Skin epidermis (tissue), 12 donors: ENCODE results near the gene EPB41L1.

ENCODE experiments used
- H3K27ac ChIP-seq, 21 experiments: fragments of 200-600 bp; sonication (generic) in 11 of 21; one replicate each; pipeline ENCODE4 v1.5.0; 2020; ENCODE audit warnings: mild to moderate bottlenecking in 3 of 21, inconsistent platforms in 2 of 21, moderate library complexity in 2 of 21
- H3K4me3 ChIP-seq, 7 experiments: fragments of 200-600 bp; sonication (generic) in 2 of 7; one replicate each; pipeline ENCODE4 v1.5.0; 2020; ENCODE audit warnings: inconsistent platforms in 2 of 7, mild to moderate bottlenecking in 2 of 7, moderate library complexity in 1 of 7

EPB41L1 gene

DNA sequence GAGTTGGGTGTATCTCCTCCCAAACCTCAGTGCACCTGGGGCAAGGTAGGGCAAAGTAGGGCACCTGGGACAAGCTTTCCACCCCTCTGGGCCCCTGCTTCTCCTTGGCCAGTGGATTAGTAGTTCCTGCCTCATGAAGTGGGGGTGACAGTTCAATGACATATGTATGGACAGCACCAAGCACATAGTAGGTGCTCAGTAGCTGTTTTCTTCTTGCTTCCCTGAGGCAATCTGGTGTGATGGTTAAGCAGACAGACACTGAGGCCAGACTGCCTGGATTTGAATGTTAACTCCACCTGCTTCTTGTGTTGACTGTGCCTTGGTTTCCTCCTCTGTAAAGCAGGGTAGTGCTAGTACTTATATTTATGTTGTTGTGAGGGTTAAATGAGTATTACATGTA, 25.8 kb downstream of the EPB41L1 start:
- H3K27ac ChIP-seq = no peak overlapping the region
- no peak overlapping the region for H3K4me3 ChIP-seq

DNA sequence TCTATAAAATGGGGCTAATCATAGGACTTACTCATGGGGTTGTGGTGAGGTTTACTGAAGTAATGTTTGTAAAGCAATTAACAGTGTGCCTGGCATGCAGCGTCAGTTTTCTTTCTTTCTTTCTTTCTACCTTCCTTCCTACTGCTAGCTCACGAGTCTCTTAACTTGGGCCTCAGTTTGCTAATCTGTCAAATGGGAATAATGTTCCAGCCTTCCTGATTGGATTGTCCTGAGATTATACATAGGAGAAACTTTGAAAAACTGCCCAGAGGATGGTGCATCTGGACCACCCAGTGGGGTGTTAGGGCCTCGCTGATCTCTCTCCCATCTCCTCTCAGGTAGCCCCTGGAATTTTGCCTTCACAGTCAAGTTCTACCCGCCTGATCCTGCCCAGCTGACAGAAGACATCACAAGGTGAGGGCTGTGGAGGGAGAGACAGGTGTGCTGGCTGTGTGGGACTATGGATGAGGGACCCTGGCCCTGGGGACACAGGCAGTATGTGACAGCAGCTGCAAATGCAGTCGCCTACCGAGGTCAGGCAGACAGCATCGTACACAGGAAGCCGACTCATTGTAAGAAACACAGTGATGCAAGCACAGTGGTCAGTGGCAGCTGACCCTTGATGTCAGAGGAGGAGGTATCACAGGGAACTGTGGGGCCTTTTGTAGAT, 27.5 kb downstream of the EPB41L1 start:
- H3K27ac ChIP-seq = no peak overlapping the region
- H3K4me3 ChIP-seq = no peak overlapping the region

DNA sequence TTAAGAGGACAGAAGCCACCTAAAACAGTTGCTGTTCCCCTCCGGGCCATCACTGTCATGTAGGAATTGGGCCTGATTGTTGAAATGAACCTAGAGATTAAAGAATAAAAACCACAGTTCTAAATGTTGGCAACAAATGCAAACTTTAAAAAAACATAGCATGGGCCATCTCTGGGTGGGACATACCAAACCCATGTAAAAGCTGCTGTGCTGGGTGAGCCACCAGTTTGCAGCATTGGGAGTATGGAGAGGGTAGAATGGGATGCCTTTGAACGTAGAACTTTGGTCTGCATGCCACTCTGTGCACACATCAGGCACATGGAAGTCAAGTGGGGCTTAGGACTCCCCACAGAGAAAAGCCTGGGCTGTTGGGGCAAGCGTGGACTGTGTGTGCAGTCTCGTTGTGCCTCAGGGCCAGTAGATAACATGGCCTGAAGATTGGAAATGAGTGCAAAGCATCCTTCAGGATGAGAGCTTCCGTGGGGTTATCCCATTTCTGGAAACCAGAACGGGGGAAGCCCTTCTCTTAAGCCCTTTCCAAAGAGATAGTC, 28.1 kb downstream of the EPB41L1 start:
- H3K4me3 ChIP-seq = no peak overlapping the region
- H3K27ac ChIP-seq = no peak overlapping the region

DNA sequence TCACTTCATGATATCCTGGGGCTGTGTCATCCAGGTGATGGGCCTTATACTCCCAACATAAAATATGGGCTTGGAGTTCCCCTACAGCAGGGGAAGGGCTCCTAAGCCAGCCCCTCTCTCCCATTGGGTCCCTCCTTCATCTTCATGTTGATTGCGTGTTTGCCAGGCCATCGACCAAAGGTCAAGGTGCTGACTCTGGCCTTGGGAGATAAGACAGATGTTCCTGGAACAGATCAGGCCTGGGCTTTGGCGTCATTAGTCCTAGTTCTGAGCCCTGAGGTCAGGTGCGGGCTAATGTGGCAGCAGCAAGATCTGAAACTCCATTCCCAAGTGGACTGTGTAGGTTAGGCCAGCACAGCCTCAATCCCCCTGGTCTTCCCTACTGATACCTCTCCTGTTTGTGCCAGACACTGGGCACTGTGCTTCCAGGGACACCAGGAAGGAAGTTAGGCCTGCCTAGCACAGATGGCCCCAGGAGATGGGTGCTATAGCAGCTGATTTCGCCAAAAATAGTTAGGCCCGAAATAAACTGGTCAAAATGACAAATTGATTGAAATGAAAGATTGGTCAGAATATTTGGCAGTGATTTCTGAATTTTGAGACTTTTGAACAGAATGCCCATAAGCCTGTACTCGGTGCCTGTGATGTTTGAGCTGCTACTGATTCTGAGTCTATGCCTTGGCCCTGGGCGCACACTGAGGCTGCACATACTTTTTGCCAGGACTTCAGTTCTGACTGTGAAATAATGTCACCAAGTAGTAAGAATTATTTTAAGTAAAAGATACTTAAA, 28.8 kb downstream of the EPB41L1 start:
- H3K27ac ChIP-seq = no peak overlapping the region
- no peak overlapping the region for H3K4me3 ChIP-seq

DNA sequence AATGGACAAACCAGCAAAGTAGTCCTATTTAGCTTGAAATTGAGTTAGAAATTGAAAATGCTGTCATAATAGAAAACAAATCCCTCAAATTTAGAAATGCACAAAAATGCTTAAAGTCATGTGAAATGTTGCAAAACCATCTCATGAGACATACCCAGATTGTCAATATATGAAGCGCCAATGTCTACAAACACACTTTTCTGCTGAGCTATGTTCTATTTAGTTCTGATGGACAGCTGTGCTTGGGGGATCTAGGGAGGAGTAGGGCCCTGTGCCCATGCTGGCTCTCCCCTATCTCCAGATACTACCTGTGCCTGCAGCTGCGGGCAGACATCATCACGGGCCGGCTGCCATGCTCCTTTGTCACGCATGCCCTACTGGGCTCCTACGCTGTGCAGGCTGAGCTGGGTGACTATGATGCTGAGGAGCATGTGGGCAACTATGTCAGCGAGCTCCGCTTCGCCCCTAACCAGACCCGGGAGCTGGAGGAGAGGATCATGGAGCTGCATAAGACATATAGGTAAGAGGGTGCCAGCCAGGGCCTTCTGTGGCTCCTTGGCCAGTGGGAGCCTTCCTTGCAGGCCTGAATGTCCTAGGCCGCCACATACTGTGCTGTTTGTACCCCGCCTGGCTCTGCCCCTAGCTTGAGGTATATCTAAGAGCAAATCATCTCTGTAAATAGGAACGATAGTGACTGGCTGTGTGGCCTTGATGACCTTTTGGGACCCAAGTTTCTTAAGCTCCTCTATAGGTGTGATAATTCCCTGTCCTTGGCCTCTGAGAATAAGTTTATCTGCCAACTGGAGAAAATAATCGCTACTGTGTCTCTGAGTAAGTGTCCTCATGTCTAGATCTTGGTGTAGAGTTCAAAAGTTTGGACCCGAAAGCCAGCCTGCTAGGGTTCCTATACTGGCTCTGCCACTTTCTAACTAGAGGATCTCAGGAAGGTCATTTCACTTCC, 30.6 kb downstream of the EPB41L1 start:
- Histone ChIP-seq H3K27ac (no peak overlapping the region), H3K4me3 (no peak overlapping the region)

DNA sequence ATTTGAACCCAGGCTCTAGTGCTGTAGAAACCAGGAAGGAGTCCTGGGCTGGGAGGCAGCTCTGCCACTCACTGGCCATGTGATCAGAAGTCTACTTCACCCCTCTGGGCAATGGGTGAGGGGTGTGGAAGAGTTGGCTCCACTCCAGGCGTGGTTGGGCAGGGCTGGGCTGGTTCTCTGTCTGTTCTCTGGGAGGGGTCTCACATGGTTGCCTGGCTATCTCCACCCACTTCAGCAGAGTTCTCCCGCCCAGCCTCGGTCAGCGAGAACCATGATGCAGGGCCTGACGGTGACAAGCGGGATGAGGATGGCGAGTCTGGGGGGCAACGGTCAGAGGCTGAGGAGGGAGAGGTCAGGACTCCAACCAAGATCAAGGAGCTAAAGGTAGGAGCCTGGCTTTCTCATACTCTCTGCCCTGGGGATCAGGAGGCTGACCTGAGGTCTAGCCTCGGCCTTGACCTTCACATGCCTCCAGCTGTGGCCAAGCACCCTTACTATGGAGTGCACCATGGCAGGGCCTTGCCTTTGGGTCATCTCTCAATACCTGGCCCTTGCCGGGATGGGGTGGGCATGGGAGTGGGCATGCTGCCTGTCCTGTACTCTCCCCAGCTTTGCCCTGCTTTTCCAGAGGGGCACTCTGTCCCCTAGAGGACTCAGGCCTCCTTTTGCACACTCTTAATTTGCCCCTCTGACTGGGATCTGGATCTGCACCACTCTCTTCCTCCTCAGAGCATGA, 39.6 kb downstream of the EPB41L1 start:
- H3K4me3 ChIP-seq = no peak overlapping the region
- no peak overlapping the region for H3K27ac ChIP-seq

DNA sequence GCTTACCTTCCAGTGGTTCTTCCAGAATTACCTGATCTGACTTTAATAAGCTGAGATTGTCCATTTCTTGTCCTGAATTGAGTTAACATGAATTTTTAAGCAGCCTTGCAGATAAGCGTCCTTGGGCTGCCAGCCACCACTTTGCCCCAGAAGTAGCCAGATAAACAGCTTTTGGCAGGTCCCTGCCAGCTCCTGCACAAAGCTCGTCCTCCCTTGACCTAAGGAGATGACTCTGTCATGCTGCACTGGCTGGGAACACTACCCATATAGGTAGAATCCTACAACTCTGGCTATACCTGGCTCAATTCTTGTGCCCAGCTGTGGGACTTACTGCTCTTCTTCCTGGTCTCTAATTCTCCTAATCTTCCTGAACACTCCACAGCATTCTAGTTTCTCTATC, 42.1 kb downstream of the EPB41L1 start:
- Histone ChIP-seq H3K27ac (no peak overlapping the region), H3K4me3 (no peak overlapping the region)

DNA sequence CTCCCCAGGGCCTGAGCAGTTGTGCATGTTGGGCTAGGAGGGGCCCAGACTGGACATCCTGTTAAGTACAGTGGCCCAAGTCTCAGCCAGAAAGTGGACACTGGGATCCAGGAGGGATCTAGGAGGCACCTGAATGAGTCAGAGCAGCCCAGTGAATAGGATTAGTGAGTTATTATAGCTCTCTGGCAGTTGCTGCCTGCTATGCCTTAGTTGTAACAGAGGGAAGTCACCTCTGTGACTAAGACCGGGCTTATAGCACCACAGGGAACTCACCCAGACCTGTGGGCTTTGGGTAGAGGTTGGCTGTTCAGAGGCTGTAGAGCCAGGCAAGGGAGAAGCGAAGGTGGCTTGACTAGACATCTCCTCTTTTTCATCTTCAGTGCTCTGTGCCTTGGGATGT, 42.7 kb downstream of the EPB41L1 start:
- no peak overlapping the region for H3K27ac ChIP-seq
- H3K4me3 ChIP-seq = no peak overlapping the region

DNA sequence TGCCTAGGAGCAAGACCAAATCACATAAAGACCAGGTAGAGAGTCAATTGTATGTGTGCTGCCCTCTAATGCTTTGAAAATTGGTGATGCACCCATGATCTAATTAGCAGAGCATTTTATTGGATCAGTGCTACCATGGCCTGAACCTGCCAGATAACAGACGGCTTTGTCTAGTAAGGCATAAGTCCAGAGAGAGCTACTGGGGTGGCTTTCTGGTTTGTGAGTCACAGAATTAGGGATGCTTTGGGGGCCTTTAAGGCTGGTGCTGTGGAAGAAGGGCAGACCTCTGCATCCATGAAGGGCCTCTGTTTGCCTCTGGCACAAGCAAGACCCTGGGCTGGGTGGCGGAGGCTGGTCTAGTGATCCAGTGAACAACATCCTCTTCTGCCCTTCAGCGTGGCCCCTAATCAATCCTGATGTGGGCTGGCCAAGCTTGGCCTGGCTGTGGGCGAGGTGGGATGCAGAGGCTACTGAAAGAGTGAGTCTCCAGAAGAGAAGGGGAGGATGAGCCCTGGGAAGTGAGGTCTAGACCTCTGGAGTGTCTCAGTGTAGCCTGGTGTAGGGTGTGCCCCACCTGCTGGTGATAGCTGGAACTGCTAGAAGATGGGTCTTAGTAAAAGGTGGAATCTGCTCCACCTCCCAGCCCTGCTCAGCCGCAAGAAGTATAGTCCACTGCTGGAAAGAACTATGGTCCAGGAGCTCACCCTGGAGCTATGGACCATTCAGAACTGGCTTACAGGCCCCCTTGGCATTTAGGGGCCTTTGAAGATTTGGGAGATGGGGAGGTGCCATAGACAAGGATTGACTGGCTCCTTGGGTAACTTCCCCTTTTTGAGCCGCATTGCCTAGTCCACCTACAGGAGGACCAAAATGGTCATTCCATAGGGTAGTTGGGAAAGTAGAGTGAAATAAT, 45.1 kb downstream of the EPB41L1 start:
- Histone ChIP-seq H3K27ac (no peak overlapping the region), H3K4me3 (no peak overlapping the region)

DNA sequence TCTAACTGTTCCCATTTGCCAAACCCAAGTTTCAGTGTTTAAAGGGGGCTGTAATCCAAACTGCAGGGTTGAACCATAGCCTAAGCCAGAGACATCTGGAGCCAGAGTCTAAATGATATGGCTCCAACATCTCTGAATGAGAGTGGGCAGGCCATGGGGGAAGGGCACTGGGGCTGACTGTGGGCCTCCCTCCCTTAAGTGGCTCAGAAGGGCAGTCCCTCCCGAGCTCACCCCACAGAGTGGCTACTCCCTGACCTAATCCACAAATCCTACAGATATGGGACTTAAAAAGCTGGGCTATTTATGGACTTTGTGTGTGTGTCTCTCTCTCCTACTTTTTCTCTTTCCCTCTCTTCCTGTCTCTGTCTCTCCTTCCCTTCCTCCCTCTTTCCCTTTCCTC, 45.9 kb downstream of the EPB41L1 start:
- Histone ChIP-seq H3K4me3 (no peak overlapping the region), H3K27ac (no peak overlapping the region)

DNA sequence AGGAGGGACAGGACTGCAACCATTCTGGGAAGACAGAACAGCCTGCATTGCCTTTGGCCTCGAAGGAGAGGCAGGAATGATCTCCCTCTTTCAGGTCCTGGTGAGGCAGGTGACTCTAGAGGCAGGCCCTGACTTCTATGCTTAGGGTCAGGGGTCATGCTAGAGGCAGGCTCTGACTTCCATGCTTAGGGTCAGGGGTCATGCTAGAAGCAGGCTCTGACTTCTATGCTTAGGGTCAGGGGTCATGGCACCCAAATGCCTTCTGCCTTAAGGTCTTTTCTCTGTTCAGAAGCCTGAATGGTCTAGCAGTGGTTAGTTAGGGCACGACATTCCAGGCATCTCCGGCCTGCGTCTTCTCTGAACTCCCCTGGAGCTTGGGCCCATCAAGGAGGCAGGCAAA, 46.7 kb downstream of the EPB41L1 start:
- Histone ChIP-seq H3K4me3 (no peak overlapping the region), H3K27ac (no peak overlapping the region)

DNA sequence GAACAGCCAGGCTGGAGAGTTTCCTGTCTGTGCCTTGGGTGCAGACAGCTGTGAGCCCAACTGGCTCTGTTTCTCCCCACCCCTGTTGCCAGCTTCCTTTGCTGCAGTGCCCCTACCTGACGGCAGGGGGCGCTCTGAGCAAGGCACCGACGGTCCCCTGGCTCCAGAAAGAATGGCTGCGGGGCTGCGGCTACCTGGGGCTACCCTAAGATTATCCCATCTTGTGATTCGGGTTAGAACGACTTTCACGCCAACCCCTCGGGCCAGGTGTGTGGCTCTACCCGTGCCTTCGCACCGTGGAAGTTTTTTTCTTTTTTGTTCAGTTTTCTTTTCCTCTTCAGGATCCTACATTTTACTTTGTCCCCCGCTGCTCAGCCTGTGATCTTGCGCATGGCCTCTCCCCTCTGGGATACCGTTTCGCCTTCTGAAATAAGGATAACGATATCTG, 48.4 kb downstream of the EPB41L1 start:
- no peak overlapping the region for H3K27ac ChIP-seq
- H3K4me3 ChIP-seq = no peak overlapping the region

DNA sequence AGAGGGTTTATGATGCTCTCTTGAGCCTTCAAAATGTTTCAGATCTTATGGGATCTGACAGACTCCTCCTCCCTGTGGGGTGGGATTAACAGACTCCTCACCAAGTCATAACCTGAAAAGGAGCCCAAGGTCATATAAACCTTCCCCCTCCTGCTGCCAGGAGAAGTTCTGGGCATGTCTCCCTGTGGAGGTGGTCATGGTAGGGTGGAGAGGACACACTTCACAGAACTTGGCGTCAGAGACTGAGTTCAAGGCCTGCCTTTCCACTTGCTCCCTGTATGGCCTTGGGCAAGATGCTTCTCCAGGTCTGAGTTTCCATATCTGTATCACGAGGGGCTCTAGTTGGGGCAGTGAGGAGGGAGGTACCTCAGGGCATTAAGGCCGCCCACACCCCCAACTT, 49.3 kb downstream of the EPB41L1 start:
- Histone ChIP-seq H3K27ac (no peak overlapping the region), H3K4me3 (no peak overlapping the region)

DNA sequence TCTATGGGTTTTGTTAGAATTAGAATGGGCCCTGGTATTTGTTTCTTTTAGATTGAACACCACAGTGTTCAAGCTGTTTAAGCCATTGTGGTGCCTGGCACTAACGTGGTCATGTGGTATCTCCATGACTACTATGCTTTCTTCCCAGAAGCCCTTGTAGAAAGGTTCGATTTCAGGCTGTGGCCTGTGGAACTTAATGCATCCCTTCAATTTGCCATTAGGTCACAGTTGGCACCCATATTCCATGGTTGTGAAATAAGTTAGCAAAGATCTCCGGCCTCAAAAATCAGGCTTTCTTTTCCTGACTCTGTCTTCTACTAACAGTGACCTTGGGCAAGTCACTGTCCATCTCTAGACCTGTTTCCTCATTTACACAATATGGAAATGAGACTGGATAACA, 50.5 kb downstream of the EPB41L1 start:
- no peak overlapping the region for H3K4me3 ChIP-seq
- no peak overlapping the region for H3K27ac ChIP-seq

DNA sequence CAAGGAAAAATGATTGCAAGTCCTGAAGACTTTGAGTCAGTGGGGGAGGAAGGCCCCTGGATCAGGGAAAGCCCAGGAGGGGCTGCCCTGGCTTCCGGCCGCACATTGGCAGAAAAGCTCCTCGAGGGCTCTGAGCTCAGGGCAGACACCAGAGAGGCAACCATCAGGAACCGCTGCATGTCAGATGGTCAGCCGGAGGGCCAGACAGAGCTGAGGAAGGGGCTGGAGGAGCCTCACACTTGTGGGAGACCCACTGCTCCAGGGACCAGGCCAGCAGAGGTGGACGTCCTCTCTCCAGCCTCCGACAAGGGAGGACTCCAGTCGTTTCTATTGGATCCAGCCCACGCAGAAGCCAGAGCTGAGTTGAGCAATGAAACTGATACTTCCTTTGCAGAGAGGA, 51.5 kb downstream of the EPB41L1 start:
- no peak overlapping the region for H3K27ac ChIP-seq
- no peak overlapping the region for H3K4me3 ChIP-seq

DNA sequence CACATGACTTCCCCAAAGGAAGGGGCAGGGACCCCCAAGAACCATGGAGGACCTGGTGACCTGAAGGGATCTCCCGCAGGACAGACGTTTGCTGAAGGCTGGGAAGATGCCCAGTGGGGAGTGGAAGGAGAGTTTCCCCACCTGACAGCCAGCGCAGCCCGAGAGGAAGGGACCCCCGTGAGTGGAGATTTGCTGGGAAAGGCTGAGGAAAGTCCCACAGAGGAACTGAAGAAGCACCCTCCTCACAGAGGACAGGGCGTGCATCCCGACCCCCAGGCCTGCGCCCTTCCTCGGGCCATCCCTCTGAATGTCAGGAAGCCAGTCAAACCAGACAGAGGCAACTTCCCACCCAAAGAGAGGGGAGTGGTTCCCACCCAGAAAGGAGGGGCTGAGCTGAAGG, 52.1 kb downstream of the EPB41L1 start:
- no peak overlapping the region for H3K4me3 ChIP-seq
- H3K27ac ChIP-seq = no peak overlapping the region

DNA sequence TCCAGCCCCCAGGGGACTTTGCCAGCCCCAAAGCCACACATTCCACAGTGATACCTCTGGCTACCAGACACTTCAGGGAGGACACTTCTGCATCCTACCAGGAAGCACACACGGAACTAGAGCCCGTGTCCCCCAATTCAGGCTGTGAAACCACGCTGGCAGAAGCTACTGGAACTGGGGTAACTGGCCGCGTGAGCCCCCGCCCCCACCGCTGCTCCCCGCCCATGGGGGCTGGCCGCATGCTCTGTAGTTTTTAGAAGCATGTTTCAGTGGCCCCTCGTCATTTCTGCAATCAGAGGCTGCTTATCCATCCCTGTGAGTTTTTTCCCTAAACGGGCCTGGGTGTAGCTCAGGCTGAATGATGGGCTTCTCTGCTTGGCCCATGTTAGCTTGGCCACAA, 53.1 kb downstream of the EPB41L1 start:
- H3K4me3 ChIP-seq = no peak overlapping the region
- H3K27ac ChIP-seq = no peak overlapping the region

DNA sequence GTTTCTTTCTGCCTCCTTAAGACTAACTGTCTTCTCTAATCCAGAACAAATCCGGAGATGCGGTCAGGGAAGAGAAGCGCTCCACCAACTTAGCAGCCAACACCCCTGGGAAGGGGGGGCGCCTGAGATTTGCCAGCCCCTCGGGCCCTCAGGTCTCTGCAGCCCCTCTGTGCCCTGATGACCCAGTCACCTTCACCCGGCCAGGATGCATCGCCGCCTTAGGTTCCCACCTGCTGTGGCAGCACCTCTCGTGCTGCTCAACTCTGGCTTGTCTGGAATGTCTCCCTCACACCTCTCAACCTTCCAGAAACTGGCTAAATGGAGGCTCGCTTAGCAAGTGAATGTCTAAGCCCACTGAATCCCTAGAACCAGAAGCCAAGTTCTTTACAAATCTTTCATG, 53.7 kb downstream of the EPB41L1 start:
- H3K4me3 ChIP-seq = no peak overlapping the region
- no peak overlapping the region for H3K27ac ChIP-seq
